GM13976 (cell line): ENCODE data around the gene SNX32.

Experiments
- DNase-seq: peaks from one replicate; pipeline ENCODE4 v3.0.0; 2012; ENCODE audit warnings: low spot score
- in situ Hi-C: fragments of 300-500 bp; cut with MboI; formaldehyde crosslinking; loops from one replicate; pipeline ENCODE4 v1.12.0; 2022; ENCODE audit warnings: low sequenced_read_pairs, mixed read lengths, inconsistent platforms; ENCODE audit not compliant: unreplicated experiment
- TF ChIP-seq, protein P1 (sequence below): IDR thresholded peaks from 2 replicates; pipeline ENCODE4 v1.5.1; 2012; ENCODE audit warnings: borderline replicate concordance, mild to moderate bottlenecking; ENCODE audit not compliant: insufficient read depth; ENCODE audit errors: extremely low read depth, missing control alignments, control extremely low read depth

SNX32 gene

DNA sequence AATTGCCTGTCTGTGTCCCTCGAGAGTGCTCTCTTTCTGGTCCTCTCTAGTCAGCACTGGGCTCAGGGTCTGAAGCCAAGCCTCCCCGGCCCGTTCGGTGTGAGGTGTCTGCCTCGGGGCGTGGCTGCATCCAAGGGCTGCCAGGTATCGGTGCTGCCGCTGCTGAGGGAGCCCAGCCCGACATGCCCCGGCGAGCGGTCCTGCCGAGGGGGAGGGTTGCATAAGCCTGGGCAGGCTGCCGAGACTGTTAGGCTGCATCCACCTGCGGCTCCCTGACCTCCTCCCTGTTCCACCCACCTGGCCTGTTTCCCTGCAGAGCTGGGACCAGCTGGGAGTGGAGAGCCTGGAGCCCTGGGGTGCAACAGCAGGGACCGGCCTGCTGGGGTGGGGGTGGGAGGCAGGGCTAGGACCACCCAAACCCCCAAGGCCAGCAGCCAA is 40.6 kb upstream of the SNX32 start:
- no peak for DNase-seq
- TF ChIP-seq, protein P1, sequence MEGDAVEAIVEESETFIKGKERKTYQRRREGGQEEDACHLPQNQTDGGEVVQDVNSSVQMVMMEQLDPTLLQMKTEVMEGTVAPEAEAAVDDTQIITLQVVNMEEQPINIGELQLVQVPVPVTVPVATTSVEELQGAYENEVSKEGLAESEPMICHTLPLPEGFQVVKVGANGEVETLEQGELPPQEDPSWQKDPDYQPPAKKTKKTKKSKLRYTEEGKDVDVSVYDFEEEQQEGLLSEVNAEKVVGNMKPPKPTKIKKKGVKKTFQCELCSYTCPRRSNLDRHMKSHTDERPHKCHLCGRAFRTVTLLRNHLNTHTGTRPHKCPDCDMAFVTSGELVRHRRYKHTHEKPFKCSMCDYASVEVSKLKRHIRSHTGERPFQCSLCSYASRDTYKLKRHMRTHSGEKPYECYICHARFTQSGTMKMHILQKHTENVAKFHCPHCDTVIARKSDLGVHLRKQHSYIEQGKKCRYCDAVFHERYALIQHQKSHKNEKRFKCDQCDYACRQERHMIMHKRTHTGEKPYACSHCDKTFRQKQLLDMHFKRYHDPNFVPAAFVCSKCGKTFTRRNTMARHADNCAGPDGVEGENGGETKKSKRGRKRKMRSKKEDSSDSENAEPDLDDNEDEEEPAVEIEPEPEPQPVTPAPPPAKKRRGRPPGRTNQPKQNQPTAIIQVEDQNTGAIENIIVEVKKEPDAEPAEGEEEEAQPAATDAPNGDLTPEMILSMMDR: no peak
- in situ Hi-C loops: no loop called here

DNA sequence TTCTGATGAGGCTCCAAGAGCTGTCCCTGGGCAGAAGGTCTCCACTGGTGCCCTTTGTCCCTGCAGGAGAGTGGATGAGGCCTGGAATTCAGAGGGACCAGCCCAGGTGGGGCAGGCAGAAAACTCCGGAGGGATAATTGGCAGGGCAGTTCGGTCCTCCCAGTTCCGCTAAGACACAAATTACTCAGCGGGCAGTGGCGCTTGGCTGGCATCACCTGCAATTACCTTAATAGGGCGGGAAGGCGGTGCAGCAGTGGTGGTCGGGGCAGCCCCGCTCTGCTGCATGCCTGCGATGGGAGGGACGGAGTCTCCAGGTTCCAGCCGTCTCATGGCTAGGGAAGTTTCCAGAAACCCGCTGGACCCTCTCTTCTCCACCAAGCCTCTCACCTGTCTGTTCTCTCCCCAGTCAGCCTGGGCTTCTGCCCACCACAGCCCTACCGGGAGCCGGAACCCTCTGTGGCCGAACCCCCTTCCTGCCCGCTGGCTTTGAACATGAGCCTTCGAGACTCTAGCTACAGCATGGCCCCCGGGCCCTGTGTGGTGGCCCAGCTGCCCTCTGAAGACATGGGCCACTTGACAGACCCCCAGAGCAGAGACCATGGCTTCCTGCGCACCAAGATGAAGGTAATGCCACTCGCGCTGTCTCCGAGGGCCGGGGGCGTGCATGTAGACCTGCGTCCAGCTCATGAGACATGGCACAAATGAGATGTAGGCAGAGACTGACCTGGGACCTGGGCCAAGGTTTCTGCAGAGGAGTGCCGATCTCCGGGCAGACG is 40.0 kb upstream of the SNX32 start:
- no peak for DNase-seq
- in situ Hi-C loops: no loop called here

DNA sequence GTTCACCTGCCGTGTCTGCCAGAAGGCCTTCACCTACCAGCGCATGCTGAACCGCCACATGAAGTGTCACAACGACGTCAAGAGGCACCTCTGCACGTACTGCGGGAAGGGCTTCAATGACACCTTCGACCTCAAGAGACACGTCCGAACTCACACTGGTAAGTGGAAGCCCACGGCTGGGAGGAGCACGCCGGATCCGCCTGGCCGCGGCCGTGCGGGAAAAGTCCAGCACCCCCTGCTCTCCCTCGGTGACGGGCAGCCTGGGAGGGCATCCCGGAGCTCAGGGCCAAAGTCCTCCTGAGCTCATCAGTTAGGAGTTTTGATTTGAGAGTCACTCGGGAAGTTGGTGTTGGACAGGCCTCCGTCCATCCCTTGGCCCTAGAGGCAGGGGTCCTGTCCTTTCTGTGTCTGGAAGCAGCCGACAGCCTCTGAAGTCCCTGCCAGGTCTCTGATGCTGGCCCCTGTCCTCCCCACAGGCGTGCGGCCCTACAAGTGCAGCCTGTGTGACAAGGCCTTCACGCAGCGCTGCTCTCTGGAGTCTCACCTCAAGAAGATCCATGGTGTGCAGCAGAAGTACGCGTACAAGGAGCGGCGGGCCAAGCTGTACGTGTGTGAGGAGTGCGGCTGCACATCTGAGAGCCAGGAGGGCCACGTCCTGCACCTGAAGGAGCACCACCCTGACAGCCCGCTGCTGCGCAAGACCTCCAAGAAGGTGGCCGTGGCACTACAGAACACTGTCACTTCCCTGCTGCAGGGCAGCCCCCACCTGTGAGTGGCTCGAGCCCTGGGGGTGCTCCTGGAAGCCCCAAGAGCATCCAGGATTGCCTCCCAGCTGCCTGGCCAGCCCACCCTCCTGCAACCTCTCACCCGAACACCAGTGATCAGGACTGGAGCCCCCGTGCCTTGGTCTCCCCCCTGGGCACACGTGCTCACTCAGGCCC is 38.9 kb upstream of the SNX32 start:
- TF ChIP-seq, protein P1: no peak
- DNase-seq: no peak
- in situ Hi-C loops: no loop called here

More for the DNA sequence above, 40.0 kb upstream of the SNX32 start:
- TF ChIP-seq, protein P1: no peak

DNA sequence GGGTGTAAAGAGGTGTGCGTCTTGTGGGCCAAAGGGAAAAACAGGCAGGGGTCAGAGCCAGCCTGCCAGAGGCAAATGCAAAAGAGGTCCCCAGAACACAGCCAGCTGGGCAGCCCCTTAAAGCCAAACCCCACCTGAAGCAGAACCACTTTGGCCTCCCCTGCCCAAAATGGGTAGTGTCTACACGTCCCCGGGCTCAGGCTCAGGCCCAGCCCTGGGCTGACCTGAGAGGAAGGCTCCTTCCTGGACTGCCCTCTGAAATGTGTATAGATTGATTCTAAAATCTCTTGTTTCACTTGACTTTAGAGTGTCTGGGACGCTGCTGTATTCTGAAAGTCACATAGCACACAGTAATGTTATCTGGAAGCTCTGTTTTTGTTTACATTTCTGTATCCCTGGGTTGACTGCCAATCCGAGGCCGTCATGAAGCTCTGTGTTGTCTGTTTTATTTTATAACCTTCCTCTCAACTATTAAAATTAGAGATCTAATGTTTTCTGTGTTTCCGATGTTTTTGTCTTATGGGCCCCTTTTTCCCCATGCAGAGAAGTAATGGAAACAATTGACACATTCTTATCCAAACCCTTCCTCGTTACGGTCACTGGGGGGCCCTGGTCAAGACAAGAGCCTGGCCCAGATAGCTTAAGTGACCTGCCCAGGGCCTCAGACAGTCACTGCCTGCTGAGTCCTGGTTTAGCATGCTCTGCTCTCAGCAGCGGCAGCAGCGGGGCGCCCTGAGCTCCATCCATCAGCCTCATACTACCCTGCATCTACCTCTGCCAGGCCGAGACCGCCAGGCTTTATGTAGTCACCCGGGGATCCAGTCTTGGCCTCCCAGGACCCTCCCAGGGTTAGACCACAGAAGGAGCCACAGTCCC is 36.8 kb upstream of the SNX32 start:
- TF ChIP-seq, protein P1: no peak
- in situ Hi-C loops: no loop called here
- DNase-seq: no peak

- no peak for DNase-seq
- in situ Hi-C loops: no loop called here
- TF ChIP-seq, protein P1: no peak
Observed at GRCh38 chr11:65797711-65798110, 36.1 kb upstream of the SNX32 start.

DNA sequence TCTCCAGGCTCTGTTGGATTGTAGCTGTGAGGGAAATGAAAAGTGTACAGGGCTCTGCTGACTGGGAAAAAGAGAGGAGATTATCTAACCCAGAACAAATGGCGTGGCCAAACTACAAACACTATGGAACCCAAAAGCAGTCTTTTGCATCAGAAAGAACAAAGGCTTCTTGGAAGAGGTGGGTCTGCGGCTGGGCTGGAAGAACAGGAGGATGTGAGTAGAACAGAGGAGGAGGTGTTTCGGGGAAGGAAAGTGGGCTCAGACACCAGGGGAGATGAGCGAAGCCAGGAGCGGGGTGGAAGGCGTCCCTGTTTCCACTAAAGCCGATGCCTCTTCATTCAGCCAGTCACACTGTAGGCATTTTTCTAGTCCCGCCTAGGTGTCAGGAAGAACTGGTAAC is 34.9 kb upstream of the SNX32 start:
- TF ChIP-seq, protein P1: no peak
- in situ Hi-C loops: no loop called here
- DNase-seq: no peak
